Smooth muscle cell (in vitro differentiated cells): ENCODE results near the gene SUSD6. TPM values are rescaled to one million over a fixed set of nuclear protein-coding genes. Genes with fewer than 3 reads are reported as not detected.
"Not testable (repeated sequence)": the region's sequence is repeated elsewhere in the genome, so short reads cannot be mapped to it uniquely, and the experiment has no call there.

Source experiments
- DNase-seq: peaks from one replicate; lab custom pipeline; 2025; ENCODE audit not compliant: unreplicated experiment; lab: John Stamatoyannopoulos, UW
- H2AFZ ChIP-seq: fragments of 200-600 bp; sonication (generic); 2 replicates; pipeline ENCODE4 v1.6.0; 2016; ENCODE audit warnings: antibody characterized with exemption, low read depth, mild to moderate bottlenecking
- H3F3A ChIP-seq: fragments of 200-600 bp; sonication (generic); 2 replicates; pipeline ENCODE4 v1.6.0; 2017; ENCODE audit warnings: antibody characterized with exemption, low read depth
- H3K27ac ChIP-seq: fragments of 200-600 bp; sonication (generic); 2 replicates; pipeline ENCODE4 v1.5.1; 2016; ENCODE audit warnings: low read depth, mild to moderate bottlenecking
- H3K27me3 ChIP-seq: fragments of 200-600 bp; sonication (generic); 2 replicates; pipeline ENCODE4 v1.6.1; 2016; ENCODE audit warnings: low read depth, mild to moderate bottlenecking
- H3K36me3 ChIP-seq: fragments of 200-600 bp; sonication (generic); 2 replicates; pipeline ENCODE4 v1.5.1; 2016; ENCODE audit warnings: low read depth
- H3K4me1 ChIP-seq: fragments of 200-600 bp; sonication (generic); 2 replicates; pipeline ENCODE4 v1.5.1; 2016; ENCODE audit warnings: low read depth
- H3K4me2 ChIP-seq: fragments of 200-600 bp; sonication (generic); 2 replicates; pipeline ENCODE4 v1.6.0; 2016; ENCODE audit warnings: mild to moderate bottlenecking
- H3K4me3 ChIP-seq: fragments of 200-600 bp; sonication (generic); 2 replicates; pipeline ENCODE4 v1.5.1; 2016; ENCODE audit warnings: mild to moderate bottlenecking
- H3K79me2 ChIP-seq: fragments of 200-600 bp; sonication (generic); 2 replicates; pipeline ENCODE4 v1.6.0; 2016; ENCODE audit warnings: low read depth, mild to moderate bottlenecking
- H3K9ac ChIP-seq: fragments of 200-600 bp; sonication (generic); 2 replicates; pipeline ENCODE4 v1.6.0; 2016; ENCODE audit warnings: low read depth
- H3K9me3 ChIP-seq: fragments of 200-600 bp; sonication (generic); replicated peaks from 2 replicates; pipeline ENCODE4 v1.5.1; 2016; ENCODE audit warnings: low read depth
- H4K20me1 ChIP-seq: fragments of 200-600 bp; sonication (generic); 2 replicates; pipeline ENCODE4 v1.6.0; 2016; ENCODE audit warnings: low read depth
- CTCF ChIP-seq: fragments of 200-600 bp; sonication (generic); IDR thresholded peaks from 2 replicates; pipeline ENCODE4 v1.5.1; 2017; ENCODE audit warnings: borderline replicate concordance, mild to moderate bottlenecking, antibody characterized with exemption; ENCODE audit not compliant: insufficient read depth, poor library complexity, severe bottlenecking
- WGBS: methylation state at CpG from one replicate; pipeline ENCODE4 v1.1.7; 2016; ENCODE audit warnings: low lambda C conversion rate; 5-methylcytosine and 5-hydroxymethylcytosine counted together
- polyA plus RNA-seq: library from polyadenylated mRNA; unstranded; fragments of >200 nt; fragmentation: Nextera tagmentation; extraction: Ambion mirVana; gene quantifications from 2 replicates; pipeline ENCODE4 v1.2.1, GENCODE V29; 2016
- total RNA-seq: library from RNA; depleted of rRNA; stranded (reverse); fragments of >200 nt; gene quantifications from 2 replicates; pipeline ENCODE4 v1.2.3, GENCODE V29; 2014

SUSD6 gene
- total and polyA plus RNA-seq, 2 experiments from 2014 or later = 15.8 to 25.9 TPM

GRCh38 chr14:69726761-69727511 lies 115.5 kb downstream of the SUSD6 start:
- 19% methylated on average over 50 of the region's 51 CpGs for WGBS
- Histone ChIP-seq H3K36me3 (no peaks in the 10 kb centered on the region), H3K79me2 (no peaks in the 10 kb centered on the region), H3K4me3 (peak overlapping the region; percentile 50), H2AFZ (peak overlapping the region; percentile 79), H3F3A (no peaks in the 10 kb centered on the region), H3K9ac (peak overlapping the region; percentile 42), H3K4me1 (no peaks in the 10 kb centered on the region), H3K27me3 (no peaks in the 10 kb centered on the region), H3K9me3 (no peaks in the 10 kb centered on the region), H3K4me2 (peak overlapping the region; percentile 86), H3K27ac (no peak overlapping the region), H4K20me1 (no peaks in the 10 kb centered on the region)
- DNase-seq = peak; percentile 66
- TF ChIP-seq CTCF = peak; percentile 99

- H3K27ac ChIP-seq = no peak overlapping the region
- H3K79me2 ChIP-seq = no peaks in the 10 kb centered on the region
- H3K27me3 ChIP-seq = no peaks in the 10 kb centered on the region
- no peaks in the 10 kb centered on the region for H3K4me1 ChIP-seq
- H4K20me1 ChIP-seq = no peaks in the 10 kb centered on the region
- H2AFZ ChIP-seq = no peak overlapping the region
- DNase-seq = no peak
- no peak overlapping the region for H3K9ac ChIP-seq
- no peaks in the 10 kb centered on the region for H3K9me3 ChIP-seq
- no peak for TF ChIP-seq CTCF
- no peak overlapping the region for H3K4me3 ChIP-seq
- H3K4me2 ChIP-seq = no peak overlapping the region
- no peaks in the 10 kb centered on the region for H3K36me3 ChIP-seq
- H3F3A ChIP-seq = no peaks in the 10 kb centered on the region
- WGBS = 91% methylated on average over 4 of the region's 4 CpGs
Measured at GRCh38 chr14:69727860-69728259, 116.5 kb downstream of the SUSD6 start.

GRCh38 chr14:69731919-69732598 lies 120.7 kb downstream of the SUSD6 start:
- not testable (repeated sequence) for H3K27ac ChIP-seq, H3K9me3 ChIP-seq, H3K4me2 ChIP-seq, H3K9ac ChIP-seq, H3F3A ChIP-seq, DNase-seq, H3K4me3 ChIP-seq, H3K79me2 ChIP-seq, H3K4me1 ChIP-seq, H3K36me3 ChIP-seq, H3K27me3 ChIP-seq, H4K20me1 ChIP-seq, H2AFZ ChIP-seq
- 96% methylated on average over 8 of the region's 8 CpGs for WGBS

GRCh38 chr14:69736405-69736804 lies 125.0 kb downstream of the SUSD6 start:
- H3K4me3 ChIP-seq, DNase-seq, H3K79me2 ChIP-seq, H4K20me1 ChIP-seq, H3F3A ChIP-seq, H3K4me1 ChIP-seq, H3K27me3 ChIP-seq, H2AFZ ChIP-seq, H3K27ac ChIP-seq, H3K4me2 ChIP-seq, H3K9ac ChIP-seq, H3K9me3 ChIP-seq, H3K36me3 ChIP-seq: not testable (repeated sequence)
- WGBS = 83% methylated on average over 4 of the region's 4 CpGs
